HepG2 (cell line): ENCODE data around the gene RYK. TPM values are rescaled to one million over a fixed set of nuclear protein-coding genes. Genes with fewer than 3 reads are reported as not detected.

Experiments
- ATAC-seq: fragments of 200-7000 bp; cut with Tn5 transposase; 3 replicates; pipeline ENCODE4 v1.9.1; 2020; ENCODE audit warnings: mild to moderate bottlenecking, moderate library complexity
- BruUV-seq: library from RNA; stranded (reverse); fragments of 400-500 nt; replicated peaks from 2 replicates; lab custom pipeline; 2021; lab: Mats Ljungman, UMichigan
- CTCF ChIA-PET: fragments of 300-600 bp; formaldehyde crosslinking; extraction: SDS; loops from one replicate; lab custom pipeline; 2021; ENCODE audit warnings: low total read pairs, inconsistent platforms, low intra/inter-chr PET ratio; lab: Yijun Ruan, JAX
- POLR2A ChIA-PET: fragments of 350-600 bp; sonication (Branson Sonifier 250); formaldehyde crosslinking; loops from one replicate; lab custom pipeline; 2020; ENCODE audit warnings: antibody characterized with exemption, inconsistent platforms; lab: Yijun Ruan, JAX
- DNase-seq: peaks from one replicate; pipeline ENCODE4 v3.0.0-alpha.2; 2015; ENCODE audit warnings: low spot score
- FAIRE-seq: peaks from 3 replicates; lab custom pipeline; 2011; peaks lifted over from hg19 to GRCh38; lab: Jason Lieb, UNC
- H2AFZ ChIP-seq: one replicate; pipeline ENCODE4 v1.6.1; 2011; ENCODE audit warnings: low read length, inconsistent platforms
- H3K27ac ChIP-seq: fragments of 300-600 bp; 3 replicates; pipeline ENCODE4 v1.8.0; 2011; ENCODE audit warnings: mixed run types, mild to moderate bottlenecking, mixed read lengths, low read length, inconsistent platforms; ENCODE audit not compliant: insufficient read depth; ENCODE audit errors: extremely low read length
- H3K27me3 ChIP-seq, 2 experiments: fragments of 200-600 bp in 1 of 2; 2 replicates in 1 of 2; 3 replicates in 1 of 2; pipeline versions ENCODE4 v1.6.0 to v1.8.0; 2011; ENCODE audit warnings: low read length in 2 of 2, mild to moderate bottlenecking in 2 of 2, moderate library complexity in 2 of 2, inconsistent platforms in 1 of 2; ENCODE audit not compliant: insufficient read depth in 2 of 2, control insufficient read depth in 1 of 2
- H3K36me3 ChIP-seq, 2 experiments: fragments of 200-600 bp in 1 of 2; replicated peaks in 1 of 2; 2 replicates in 1 of 2; 3 replicates in 1 of 2; pipeline versions ENCODE4 v1.5.1 to v1.8.0; 2011; ENCODE audit warnings: low read length in 2 of 2, inconsistent platforms in 1 of 2; ENCODE audit not compliant: insufficient read depth in 2 of 2, control insufficient read depth in 1 of 2
- H3K4me1 ChIP-seq: 2 replicates; pipeline ENCODE4 v1.5.1; 2012; ENCODE audit warnings: low read length, inconsistent platforms; ENCODE audit not compliant: insufficient read depth
- H3K4me2 ChIP-seq: 2 replicates; pipeline ENCODE4 v1.6.0; 2011; ENCODE audit warnings: low read depth, low read length, inconsistent platforms
- H3K4me3 ChIP-seq, 3 experiments: fragments of 200-600 bp in 1 of 3; sonication (generic), shearing (Covaris generic) in 1 of 3; replicated peaks in 1 of 3; 2 replicates each; pipeline ENCODE4 v1.5.1; 2011 to 2016; ENCODE audit warnings: low read length in 3 of 3, inconsistent platforms in 2 of 3, low read depth in 2 of 3, mild to moderate bottlenecking in 2 of 3, control low read depth in 1 of 3, mixed read lengths in 1 of 3; ENCODE audit not compliant: insufficient read depth in 1 of 3
- H3K79me2 ChIP-seq: one replicate; pipeline ENCODE4 v1.6.1; 2011; ENCODE audit warnings: low read length, inconsistent platforms; ENCODE audit not compliant: insufficient read depth
- H3K9ac ChIP-seq: 2 replicates; pipeline ENCODE4 v1.6.0; 2011; ENCODE audit warnings: mild to moderate bottlenecking, low read depth, low read length, inconsistent platforms; ENCODE audit not compliant: insufficient read depth
- H3K9me3 ChIP-seq: 2 replicates; pipeline ENCODE4 v1.5.1; 2012; ENCODE audit warnings: mild to moderate bottlenecking, low read length
- H4K20me1 ChIP-seq: 2 replicates; pipeline ENCODE4 v1.6.0; 2011; ENCODE audit warnings: inconsistent platforms, mild to moderate bottlenecking, low read length, moderate library complexity; ENCODE audit not compliant: insufficient read depth
- HMGA1 ChIP-seq: sonication (generic); formaldehyde crosslinking; conservative IDR thresholded peaks from 2 replicates; pipeline ENCODE4 v1.4.0; 2020; ENCODE audit warnings: missing genetic modification reagents
- ISX ChIP-seq: sonication (generic); formaldehyde crosslinking; conservative IDR thresholded peaks from 2 replicates; pipeline ENCODE4 v1.5.0; 2020; ENCODE audit warnings: missing genetic modification reagents
- MXD3 ChIP-seq: IDR thresholded peaks from 2 replicates; pipeline ENCODE4 v1.6.1; 2016; ENCODE audit warnings: mild to moderate bottlenecking, missing biosample characterization, missing genetic modification reagents
- NFE2L2 ChIP-seq: fragments of 150-350 bp; IDR thresholded peaks from 2 replicates; pipeline ENCODE4 v1.6.1; 2014; ENCODE audit warnings: low read length
- NKX3-1 ChIP-seq: sonication (generic); formaldehyde crosslinking; IDR thresholded peaks from 2 replicates; pipeline ENCODE4 v1.5.0; 2020; ENCODE audit warnings: missing genetic modification reagents
- PRPF4 ChIP-seq: fragments of 200-400 bp; formaldehyde crosslinking; IDR thresholded peaks from 2 replicates; pipeline ENCODE4 v1.6.1; 2016; ENCODE audit warnings: low read length, low read depth; ENCODE audit not compliant: poor library complexity, severe bottlenecking
- RFX1 ChIP-seq: fragments of 450-650 bp; IDR thresholded peaks from 2 replicates; pipeline ENCODE4 v1.6.1; 2017
- SMYD3 ChIP-seq: sonication (generic); formaldehyde crosslinking; IDR thresholded peaks from 2 replicates; pipeline ENCODE4 v1.8.1; 2023; ENCODE audit warnings: mild to moderate bottlenecking, missing genetic modification reagents
- TAF1 ChIP-seq: sonication (generic); formaldehyde crosslinking; IDR thresholded peaks from 2 replicates; pipeline ENCODE4 v1.4.0; 2020; ENCODE audit warnings: missing genetic modification reagents
- TGIF2 ChIP-seq: IDR thresholded peaks from 2 replicates; pipeline ENCODE4 v1.6.1; 2016; ENCODE audit warnings: control low read depth, missing compliant biosample characterization
- ZNF124 ChIP-seq: sonication (generic); formaldehyde crosslinking; IDR thresholded peaks from 2 replicates; pipeline ENCODE4 v1.4.0; 2020; ENCODE audit warnings: missing genetic modification reagents
- ZNF253 ChIP-seq: sonication (generic); formaldehyde crosslinking; IDR thresholded peaks from 2 replicates; pipeline ENCODE4 v1.8.0; 2022; ENCODE audit warnings: mild to moderate bottlenecking, missing genetic modification reagents, borderline replicate concordance
- ZNF564 ChIP-seq: sonication (generic); formaldehyde crosslinking; IDR thresholded peaks from 2 replicates; pipeline ENCODE4 v1.8.1; 2023; ENCODE audit warnings: mild to moderate bottlenecking, missing genetic modification reagents
- ZNF710 ChIP-seq: sonication (generic); formaldehyde crosslinking; IDR thresholded peaks from 2 replicates; pipeline ENCODE4 v1.5.0; 2020; ENCODE audit warnings: mild to moderate bottlenecking, missing genetic modification reagents, borderline replicate concordance
- ZSCAN12 ChIP-seq: sonication (generic); formaldehyde crosslinking; IDR thresholded peaks from 2 replicates; pipeline ENCODE4 v1.9.0; 2021; ENCODE audit warnings: mild to moderate bottlenecking, missing genetic modification reagents
- ZSCAN30 ChIP-seq: sonication (generic); formaldehyde crosslinking; IDR thresholded peaks from 2 replicates; pipeline ENCODE4 v1.5.0; 2020; ENCODE audit warnings: mild to moderate bottlenecking, missing genetic modification reagents
- WGBS: methylation state at CpG from one replicate; pipeline ENCODE4 v1.1.6; 2017; ENCODE audit warnings: low lambda C conversion rate; 5-methylcytosine and 5-hydroxymethylcytosine counted together
- in situ Hi-C: cut with HindIII; loops from 2 replicates; pipeline ENCODE4 v1.10.0; 2017; ENCODE audit warnings: low pct_unique_long_range_greater_than_20kb; ENCODE audit not compliant: extremely low pct_ligation_motif_present
- intact Hi-C: fragments of 100-400 bp; cut with micrococcal nuclease; formaldehyde crosslinking; loops from one replicate; pipeline ENCODE4 v1.10.0; 2022; ENCODE audit not compliant: unreplicated experiment
- polyA plus RNA-seq, 8 experiments: library from polyadenylated mRNA; depleted of rRNA in 3 of 8; stranded (reverse) in 7 of 8; unstranded in 1 of 8; fragments of >200 nt; fragmentation: Illumina TruSeq in 4 of 8; extraction: Trizol in 4 of 8; gene quantifications; 2 replicates each; pipeline versions ENCODE4 v1.2.1 to v1.2.3, GENCODE V29; 2011 to 2016; ENCODE audit warnings: low read depth in 4 of 8, missing spikeins in 1 of 8, mixed read lengths in 1 of 8; ENCODE audit not compliant: insufficient read depth in 1 of 8
- total RNA-seq, 5 experiments: library from RNA; depleted of rRNA; stranded (reverse); fragments of >200 nt; fragmentation: Illumina TruSeq; extraction: Trizol; gene quantifications; 2 replicates each; pipeline ENCODE4 v1.2.3, GENCODE V29; 2016; ENCODE audit warnings: low read depth in 1 of 5

The RYK gene
- total and polyA plus RNA-seq, 2 of the 13 experiments (the other 11 are each of a cell fraction or from before 2014, with no cell fraction given), result 35.0 to 66.2 TPM

GRCh38 chr3:134298249-134298648 lies 47.6 kb upstream of the RYK start:
- ChIA-PET POLR2A (no interaction called here), CTCF (interaction anchor here (1.1 kb wide), 1 partner anchor 86 kb away, joined by 3 read pairs; no protein-coding TSS in a partner anchor)
- no peak for FAIRE-seq
- no peak for ATAC-seq
- DNase-seq, result no peak
- no peak overlapping the region for H3K27ac ChIP-seq
- no TSS peak for BruUV-seq
- peaks cover 3% of the 10 kb centered on the region; the same call in 1 of the 2 replicates for H3K9me3 ChIP-seq
- H3K4me3 ChIP-seq, result no peak overlapping the region
- intact Hi-C loops, result loop anchor here (2.0 to 5.0 kb wide), 3 partner anchors 46 to 101 kb away; partner anchors contain the start of gene RYK
- TF ChIP-seq ZNF253, result no peak
- peak; percentile 64; the same call in 1 of the 2 replicates for TF ChIP-seq NFE2L2
- TF ChIP-seq, all 625 proteins: peak for 1
- Histone ChIP-seq H4K20me1 (no peaks in the 10 kb centered on the region), H3K36me3 (no peaks in the 10 kb centered on the region), H3K27me3 (no peaks in the 10 kb centered on the region), H3K4me2 (no peak overlapping the region), H3K4me1 (peaks cover 10% of the 10 kb centered on the region; the same call in 1 of the 2 replicates), H3K79me2 (no peaks in the 10 kb centered on the region), H3K9ac (no peak overlapping the region), H2AFZ (no peak overlapping the region)
- 38% methylated on average over 2 of the region's 2 CpGs for WGBS
- in situ Hi-C loops, result no loop called here

- intact Hi-C loops, result loop anchor here (5.0 kb wide), 2 partner anchors 44 to 99 kb away; partner anchors contain the start of gene RYK
- no peak for TF ChIP-seq ISX (CRISPR knock-in tag)
- TF ChIP-seq ZSCAN12, result no peak
- TF ChIP-seq NKX3-1, result no peak
- TF ChIP-seq ZSCAN30 (CRISPR knock-in tag), result no peak
- no peak for TF ChIP-seq HMGA1
- no peak for TF ChIP-seq ZNF564 (CRISPR knock-in tag)
- no peak for TF ChIP-seq ZNF124 (CRISPR knock-in tag)
- TF ChIP-seq PRPF4, result no peak
- no peak for TF ChIP-seq TGIF2
- TF ChIP-seq RFX1, result no peak
- no peak for TF ChIP-seq SMYD3 (CRISPR knock-in tag)
- no peak for TF ChIP-seq ZNF710 (CRISPR knock-in tag)
- no peak for TF ChIP-seq TAF1 (CRISPR knock-in tag)
- no peak for TF ChIP-seq MXD3 (CRISPR knock-in tag)
- Histone ChIP-seq H3K9ac (no peak overlapping the region), H3K79me2 (no peaks in the 10 kb centered on the region), H3K4me2 (no peak overlapping the region), H3K27me3 (no peaks in the 10 kb centered on the region; a peak in 1 of 5 replicates), H3K9me3 (peaks cover 3% of the 10 kb centered on the region; the same call in 1 of the 2 replicates), H3K4me1 (peaks cover 10% of the 10 kb centered on the region; the same call in 1 of the 2 replicates), H3K4me3 (no peak overlapping the region), H4K20me1 (no peaks in the 10 kb centered on the region), H2AFZ (no peak overlapping the region), H3K36me3 (no peaks in the 10 kb centered on the region), H3K27ac (no peak overlapping the region)
- no peak for FAIRE-seq
- POLR2A ChIA-PET, result no interaction called here
- CTCF ChIA-PET, result no interaction called here
- BruUV-seq, result no TSS peak
- ATAC-seq, result no peak
- DNase-seq, result no peak
- in situ Hi-C loops, result no loop called here
These were observed 46.0 kb upstream of the RYK start for GRCh38 chr3:134296616-134297015.
